HepG2 (cell line): Measurements from ENCODE around the gene GLDN. TPM values are rescaled to one million over a fixed set of nuclear protein-coding genes. Genes with fewer than 3 reads are reported as not detected.

ENCODE experiments used
- CHD4 ChIP-seq: fragments of 200-600 bp; sonication (generic); IDR thresholded peaks from 2 replicates; pipeline ENCODE4 v1.7.0; 2017; ENCODE audit warnings: mild to moderate bottlenecking, low read length, borderline replicate concordance
- HDAC6 ChIP-seq: fragments of 200-600 bp; sonication (generic); IDR thresholded peaks from 2 replicates; pipeline ENCODE4 v1.7.0; 2017; ENCODE audit warnings: mild to moderate bottlenecking, antibody characterized with exemption, low read length, low read depth
- HNF1B ChIP-seq: sonication (generic); formaldehyde crosslinking; IDR thresholded peaks from 2 replicates; pipeline ENCODE4 v1.5.1; 2020; ENCODE audit warnings: mild to moderate bottlenecking, moderate library complexity, missing genetic modification reagents
- NONO ChIP-seq, 2 experiments: fragments of 450-650 bp in 1 of 2; sonication (generic) in 1 of 2; formaldehyde crosslinking in 1 of 2; IDR thresholded peaks in 1 of 2; conservative IDR thresholded peaks in 1 of 2; 2 replicates each; pipeline versions ENCODE4 v1.6.1 to v1.8.0; 2017 to 2022; ENCODE audit warnings: mild to moderate bottlenecking in 1 of 2, missing genetic modification reagents in 1 of 2, moderate library complexity in 1 of 2
- NR2F1 ChIP-seq, 2 experiments: fragments of 450-650 bp in 1 of 2; formaldehyde crosslinking in 1 of 2; IDR thresholded peaks; 2 replicates each; pipeline versions ENCODE4 v1.5.0 to v1.6.1; 2016 to 2020; ENCODE audit warnings: mild to moderate bottlenecking in 1 of 2, missing compliant biosample characterization in 1 of 2, missing genetic modification reagents in 1 of 2, moderate library complexity in 1 of 2
- RARA ChIP-seq: IDR thresholded peaks from 2 replicates; pipeline ENCODE4 v1.6.1; 2016; ENCODE audit warnings: missing genetic modification reagents, missing compliant biosample characterization
- REPIN1 ChIP-seq: sonication (generic); formaldehyde crosslinking; IDR thresholded peaks from 2 replicates; pipeline ENCODE4 v1.8.0; 2022; ENCODE audit warnings: missing genetic modification reagents, low read depth, mild to moderate bottlenecking, borderline replicate concordance
- ZNF550 ChIP-seq: sonication (generic); formaldehyde crosslinking; IDR thresholded peaks from 2 replicates; pipeline ENCODE4 v1.4.0; 2020; ENCODE audit warnings: mild to moderate bottlenecking, missing genetic modification reagents, borderline replicate concordance
- ZNF709 ChIP-seq: sonication (generic); formaldehyde crosslinking; IDR thresholded peaks from 2 replicates; pipeline ENCODE4 v1.5.0; 2020; ENCODE audit warnings: mild to moderate bottlenecking, missing genetic modification reagents
- ZSCAN29 ChIP-seq: sonication (generic); formaldehyde crosslinking; conservative IDR thresholded peaks from 2 replicates; pipeline ENCODE4 v1.4.0; 2020; ENCODE audit warnings: mild to moderate bottlenecking, missing genetic modification reagents
- polyA plus RNA-seq, 8 experiments: library from polyadenylated mRNA; depleted of rRNA in 3 of 8; stranded (reverse) in 7 of 8; unstranded in 1 of 8; fragments of >200 nt; fragmentation: Illumina TruSeq in 4 of 8; extraction: Trizol in 4 of 8; gene quantifications; 2 replicates each; pipeline versions ENCODE4 v1.2.1 to v1.2.3, GENCODE V29; 2011 to 2016; ENCODE audit warnings: low read depth in 4 of 8, missing spikeins in 1 of 8, mixed read lengths in 1 of 8; ENCODE audit not compliant: insufficient read depth in 1 of 8
- total RNA-seq, 5 experiments: library from RNA; depleted of rRNA; stranded (reverse); fragments of >200 nt; fragmentation: Illumina TruSeq; extraction: Trizol; gene quantifications; 2 replicates each; pipeline ENCODE4 v1.2.3, GENCODE V29; 2016; ENCODE audit warnings: low read depth in 1 of 5
- TF ChIP-seq, protein P1 (sequence below): sonication (generic); formaldehyde crosslinking; IDR thresholded peaks from 2 replicates; pipeline ENCODE4 v1.5.0; 2020; ENCODE audit warnings: mild to moderate bottlenecking, missing genetic modification reagents
- TF ChIP-seq, protein P2 (sequence below): sonication (generic); formaldehyde crosslinking; IDR thresholded peaks from 2 replicates; pipeline ENCODE4 v1.4.0; 2020; ENCODE audit warnings: missing genetic modification reagents

The GLDN gene
- total and polyA plus RNA-seq, 2 of the 13 experiments (the other 11 are each of a cell fraction or from before 2014, with no cell fraction given) = 0.86 to 1.0 TPM

DNA sequence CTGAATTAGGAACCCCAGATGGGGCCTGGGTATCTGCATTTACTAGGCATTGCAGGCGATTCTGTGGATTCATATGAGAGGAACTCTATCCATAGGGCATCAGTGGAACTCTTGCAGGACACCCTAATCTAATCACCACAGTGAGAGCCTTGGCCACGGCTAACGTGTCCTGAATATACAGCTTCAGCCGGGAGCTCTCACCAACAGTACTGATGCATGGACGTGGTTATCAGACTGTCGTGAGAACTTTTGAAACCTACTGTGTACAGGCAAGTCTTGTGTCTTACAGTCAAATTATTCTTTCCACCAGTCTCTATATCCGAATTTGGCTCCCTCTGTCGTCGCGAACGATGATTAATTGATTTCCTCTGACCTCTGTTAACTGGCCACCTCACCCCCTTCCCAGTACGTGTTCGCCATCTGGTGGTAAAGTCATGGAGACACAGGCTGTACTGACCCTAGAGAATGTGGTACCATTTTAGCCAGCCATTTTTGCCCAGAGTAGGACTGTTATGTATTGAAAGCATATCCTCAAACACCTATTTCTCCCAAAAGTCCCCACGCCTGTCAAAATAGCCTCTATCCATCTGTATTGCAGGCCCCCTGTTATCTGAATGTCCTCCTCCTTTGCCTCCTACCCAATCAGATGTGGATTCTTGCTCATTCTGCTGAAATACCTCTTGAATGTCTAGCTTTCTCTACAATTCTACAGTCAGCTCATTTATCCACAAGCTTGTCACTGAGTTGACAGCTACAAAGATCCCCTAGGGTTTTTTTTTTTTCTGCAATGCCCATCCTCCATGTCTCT lies 39.7 kb downstream of the GLDN start (continued):
- TF ChIP-seq HNF1B (peak; percentile 69; the same call in 1 of the 2 replicates), ZNF709 (CRISPR knock-in tag) (0 out of 2 replicates have a peak, but pooled peaks have one; percentile 36), CHD4 (no peak), HDAC6 (no peak), RARA (CRISPR knock-in tag) (peak; percentile 23; the same call in 1 of the 2 replicates), ZNF550 (CRISPR knock-in tag) (no peak), NONO (IDR thresholded peaks at IDR 0.05) (no peak), NONO (CRISPR knock-in tag; conservative IDR thresholded peaks at IDR 0.05) (0 out of 2 replicates have a peak, but pooled peaks have one; percentile 33), NR2F1 (CRISPR knock-in tag; IDR thresholded peaks at IDR 0.05) (peak; percentile 34 to 66; a peak in 3 of 4 replicates), ZSCAN29 (CRISPR knock-in tag) (0 out of 2 replicates have a peak, but pooled peaks have one; percentile 34), REPIN1 (CRISPR knock-in tag) (0 out of 2 replicates have a peak, but pooled peaks have one; percentile 47)
- TF ChIP-seq, protein P1, sequence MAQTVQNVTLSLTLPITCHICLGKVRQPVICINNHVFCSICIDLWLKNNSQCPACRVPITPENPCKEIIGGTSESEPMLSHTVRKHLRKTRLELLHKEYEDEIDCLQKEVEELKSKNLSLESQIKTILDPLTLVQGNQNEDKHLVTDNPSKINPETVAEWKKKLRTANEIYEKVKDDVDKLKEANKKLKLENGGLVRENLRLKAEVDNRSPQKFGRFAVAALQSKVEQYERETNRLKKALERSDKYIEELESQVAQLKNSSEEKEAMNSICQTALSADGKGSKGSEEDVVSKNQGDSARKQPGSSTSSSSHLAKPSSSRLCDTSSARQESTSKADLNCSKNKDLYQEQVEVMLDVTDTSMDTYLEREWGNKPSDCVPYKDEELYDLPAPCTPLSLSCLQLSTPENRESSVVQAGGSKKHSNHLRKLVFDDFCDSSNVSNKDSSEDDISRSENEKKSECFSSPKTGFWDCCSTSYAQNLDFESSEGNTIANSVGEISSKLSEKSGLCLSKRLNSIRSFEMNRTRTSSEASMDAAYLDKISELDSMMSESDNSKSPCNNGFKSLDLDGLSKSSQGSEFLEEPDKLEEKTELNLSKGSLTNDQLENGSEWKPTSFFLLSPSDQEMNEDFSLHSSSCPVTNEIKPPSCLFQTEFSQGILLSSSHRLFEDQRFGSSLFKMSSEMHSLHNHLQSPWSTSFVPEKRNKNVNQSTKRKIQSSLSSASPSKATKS = no peak
- TF ChIP-seq, protein P2, sequence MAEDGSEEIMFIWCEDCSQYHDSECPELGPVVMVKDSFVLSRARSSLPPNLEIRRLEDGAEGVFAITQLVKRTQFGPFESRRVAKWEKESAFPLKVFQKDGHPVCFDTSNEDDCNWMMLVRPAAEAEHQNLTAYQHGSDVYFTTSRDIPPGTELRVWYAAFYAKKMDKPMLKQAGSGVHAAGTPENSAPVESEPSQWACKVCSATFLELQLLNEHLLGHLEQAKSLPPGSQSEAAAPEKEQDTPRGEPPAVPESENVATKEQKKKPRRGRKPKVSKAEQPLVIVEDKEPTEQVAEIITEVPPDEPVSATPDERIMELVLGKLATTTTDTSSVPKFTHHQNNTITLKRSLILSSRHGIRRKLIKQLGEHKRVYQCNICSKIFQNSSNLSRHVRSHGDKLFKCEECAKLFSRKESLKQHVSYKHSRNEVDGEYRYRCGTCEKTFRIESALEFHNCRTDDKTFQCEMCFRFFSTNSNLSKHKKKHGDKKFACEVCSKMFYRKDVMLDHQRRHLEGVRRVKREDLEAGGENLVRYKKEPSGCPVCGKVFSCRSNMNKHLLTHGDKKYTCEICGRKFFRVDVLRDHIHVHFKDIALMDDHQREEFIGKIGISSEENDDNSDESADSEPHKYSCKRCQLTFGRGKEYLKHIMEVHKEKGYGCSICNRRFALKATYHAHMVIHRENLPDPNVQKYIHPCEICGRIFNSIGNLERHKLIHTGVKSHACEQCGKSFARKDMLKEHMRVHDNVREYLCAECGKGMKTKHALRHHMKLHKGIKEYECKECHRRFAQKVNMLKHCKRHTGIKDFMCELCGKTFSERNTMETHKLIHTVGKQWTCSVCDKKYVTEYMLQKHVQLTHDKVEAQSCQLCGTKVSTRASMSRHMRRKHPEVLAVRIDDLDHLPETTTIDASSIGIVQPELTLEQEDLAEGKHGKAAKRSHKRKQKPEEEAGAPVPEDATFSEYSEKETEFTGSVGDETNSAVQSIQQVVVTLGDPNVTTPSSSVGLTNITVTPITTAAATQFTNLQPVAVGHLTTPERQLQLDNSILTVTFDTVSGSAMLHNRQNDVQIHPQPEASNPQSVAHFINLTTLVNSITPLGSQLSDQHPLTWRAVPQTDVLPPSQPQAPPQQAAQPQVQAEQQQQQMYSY (CRISPR knock-in tag) = no peak
